DMS153 treated with DMSO at 0.1 percent for 48 hours (cell line): ENCODE results near the gene WIF1.

Experiments used
- DNase-seq: peaks from one replicate; lab custom pipeline; 2025; ENCODE audit not compliant: unreplicated experiment; lab: John Stamatoyannopoulos, UW

WIF1 gene

DNA sequence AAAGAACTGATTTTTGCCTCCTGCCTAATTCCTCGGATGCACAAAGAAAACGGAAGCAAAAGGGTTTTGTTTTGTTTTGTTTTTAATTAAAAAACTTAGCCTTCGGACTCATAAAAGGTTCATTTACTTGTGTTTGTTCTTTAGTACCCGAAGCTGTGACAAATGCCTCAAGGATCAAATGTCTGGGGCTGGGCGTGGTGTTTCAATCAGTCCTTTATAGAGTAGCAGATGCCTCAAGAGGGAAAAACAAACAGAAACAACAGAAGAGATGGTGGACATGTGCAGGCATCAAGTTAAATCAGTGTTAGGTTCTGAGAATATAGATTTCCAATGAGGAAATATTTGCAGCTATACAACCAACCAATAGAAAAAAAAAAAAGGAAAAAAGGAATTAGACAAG, 1.6 kb upstream of the WIF1 start:
- DNase-seq: no peak

DNA sequence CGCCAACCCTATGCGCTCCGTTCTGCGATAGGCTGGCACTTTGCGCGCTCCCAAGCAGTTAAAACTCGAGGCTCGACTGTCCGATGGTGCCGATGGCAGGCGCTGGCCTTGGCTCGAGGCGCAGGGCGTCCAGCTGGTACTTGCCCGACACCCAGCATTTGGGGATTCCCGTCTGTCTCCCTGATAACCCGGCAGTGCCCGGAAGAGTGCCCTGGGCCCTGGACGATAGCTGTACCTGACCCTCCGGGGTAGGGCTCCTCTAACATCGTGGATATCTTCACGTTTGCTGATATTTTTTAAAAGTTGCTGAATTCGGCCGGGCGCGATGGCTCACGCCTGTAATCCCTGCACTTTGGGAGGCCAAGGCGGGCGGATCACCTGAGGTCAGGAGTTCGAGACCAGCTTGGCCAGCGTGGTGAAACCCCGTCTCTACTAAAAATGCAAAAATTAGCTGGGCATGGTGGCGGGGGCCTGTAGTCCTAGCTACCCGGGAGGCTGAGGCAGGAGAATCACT, 908 bp upstream of the WIF1 start:
- DNase-seq: no peak

DNA sequence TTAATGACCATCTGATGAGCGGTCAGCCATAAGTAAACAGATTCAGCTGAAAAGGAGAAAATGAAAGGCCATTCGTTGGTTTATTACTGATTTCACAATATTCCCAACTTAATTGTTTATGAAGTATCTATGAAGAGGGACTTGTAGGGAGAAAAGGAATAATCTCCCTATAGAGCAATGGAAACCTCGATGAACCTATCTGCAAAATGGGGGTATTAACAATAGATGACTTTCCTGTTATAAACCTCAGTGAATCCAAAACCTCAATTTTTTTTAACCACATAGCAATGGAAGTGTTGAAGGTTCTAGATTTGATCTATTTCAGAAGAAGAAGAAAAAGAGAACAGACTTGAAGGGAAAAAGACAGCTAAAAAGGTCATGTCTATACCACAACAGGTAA, 2.0 kb downstream of the WIF1 start:
- no peak for DNase-seq

DNA sequence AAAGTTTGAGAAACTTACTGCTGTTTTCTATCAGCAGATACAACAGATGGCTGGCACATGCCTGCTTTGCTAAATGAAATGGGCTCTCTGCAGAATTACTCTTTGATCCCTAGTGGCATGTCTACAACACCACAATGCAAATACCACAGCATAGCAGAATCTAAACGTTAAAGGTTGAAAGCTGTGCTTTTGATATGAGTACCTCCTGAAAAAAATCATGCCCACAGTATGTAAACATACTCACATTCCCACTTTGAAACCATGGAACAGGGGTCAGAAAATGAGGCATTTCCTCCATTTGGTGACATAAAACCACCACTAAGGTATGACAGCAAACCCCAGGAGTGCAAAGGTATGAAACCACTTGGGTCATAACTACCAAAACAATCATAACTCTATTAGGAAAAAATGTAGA, 7.5 kb downstream of the WIF1 start:
- DNase-seq: no peak

GRCh38 chr12:65106948-65107347, 14.2 kb downstream of the WIF1 start:
- no peak for DNase-seq

DNA sequence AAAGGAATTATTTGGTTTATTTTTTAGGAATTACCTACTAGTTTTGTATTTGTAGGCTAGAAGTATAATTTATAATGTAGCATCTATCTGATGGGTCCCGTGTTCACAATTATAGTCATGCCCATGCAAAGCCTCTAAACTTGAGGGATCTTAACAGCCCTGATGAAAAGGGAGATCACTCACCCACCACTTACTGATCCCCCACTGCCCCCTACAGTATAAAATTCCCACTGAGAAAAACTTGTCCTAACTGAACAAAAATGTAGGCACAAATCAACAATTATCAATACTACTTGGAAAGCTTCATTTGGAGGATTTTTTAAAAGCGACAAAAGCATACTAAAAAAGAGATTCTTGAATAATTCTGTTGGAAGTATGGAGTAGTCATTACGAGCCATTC, 21.0 kb downstream of the WIF1 start:
- DNase-seq: no peak

GRCh38 chr12:65099182-65099581, 21.9 kb downstream of the WIF1 start:
- no peak for DNase-seq

DNA sequence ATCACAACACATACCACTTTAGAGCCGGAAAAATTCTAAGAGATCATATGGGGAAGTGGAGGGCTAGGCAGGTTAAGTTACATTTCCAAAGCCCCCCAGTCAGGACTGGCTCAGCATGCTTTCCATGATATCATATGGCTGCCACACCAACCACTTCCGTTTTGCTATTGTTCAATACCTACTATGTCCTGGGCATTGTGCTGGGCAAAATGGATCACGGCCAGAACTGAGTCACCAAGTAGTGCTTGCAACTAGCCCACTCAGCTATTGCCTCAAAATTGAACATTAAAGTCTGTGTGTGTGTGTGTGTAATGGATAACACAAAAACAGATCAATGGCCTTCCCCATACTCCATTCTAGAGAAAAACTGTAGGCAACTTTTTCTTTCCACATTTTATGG, 22.7 kb downstream of the WIF1 start:
- no peak for DNase-seq

DNA sequence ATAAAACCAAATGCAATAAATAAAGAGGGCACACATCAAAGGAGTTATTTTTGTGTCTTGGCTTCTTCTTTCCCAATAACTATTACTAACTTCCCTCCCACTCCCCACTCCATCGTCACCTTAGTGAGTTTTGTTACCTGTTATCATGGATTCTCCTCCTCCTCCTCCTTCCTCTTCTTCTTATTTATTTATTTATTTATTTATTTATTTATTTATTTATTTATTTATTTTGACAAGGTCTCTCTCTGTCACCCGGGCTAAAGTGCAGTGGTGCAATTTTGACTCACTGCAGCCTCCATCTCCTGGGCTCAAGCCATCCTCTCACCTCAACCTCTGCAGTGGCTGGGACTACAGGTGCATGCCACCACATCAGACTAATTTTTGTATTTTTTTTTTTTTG, 26.4 kb downstream of the WIF1 start:
- no peak for DNase-seq

DNA sequence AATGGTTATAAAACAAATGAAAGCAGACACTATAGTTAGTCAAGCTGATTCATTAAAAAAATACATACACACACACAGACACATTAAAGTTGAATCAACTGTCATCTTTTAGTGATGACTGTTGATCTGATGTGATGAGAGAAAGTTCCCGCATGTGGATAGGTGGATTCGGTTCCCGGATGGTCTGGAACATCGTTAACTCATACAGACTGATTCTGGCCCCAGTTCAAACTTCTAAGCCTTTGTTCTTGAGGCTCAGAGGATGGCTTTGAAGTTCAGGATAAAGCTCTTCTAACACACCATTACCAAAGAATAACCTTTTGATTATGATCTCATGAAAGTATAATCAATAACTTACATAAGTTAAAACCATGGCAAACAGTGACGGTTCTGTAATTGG, 27.5 kb downstream of the WIF1 start:
- no peak for DNase-seq

- DNase-seq: no peak
These were observed 30.6 kb downstream of the WIF1 start for GRCh38 chr12:65090461-65090860.

DNA sequence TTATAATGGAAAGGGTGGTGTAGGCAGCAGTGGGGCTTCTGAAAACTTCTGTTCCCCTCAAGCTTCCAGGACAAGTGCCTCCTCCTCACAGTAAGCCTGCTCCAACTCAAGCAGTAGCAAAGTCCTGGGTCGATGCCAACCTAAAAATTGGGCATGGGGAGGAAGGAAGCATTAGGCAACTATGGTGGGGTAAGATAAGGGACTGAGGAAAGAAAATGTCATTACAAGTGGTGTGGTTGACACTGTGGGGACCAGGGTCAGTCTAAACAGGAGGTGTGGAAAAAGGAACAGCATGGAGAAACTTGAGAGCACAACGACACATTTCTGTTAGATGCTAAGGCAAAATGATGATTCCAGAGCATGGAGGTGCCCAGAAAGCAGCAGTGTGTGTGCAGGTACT, 34.9 kb downstream of the WIF1 start:
- no peak for DNase-seq

DNA sequence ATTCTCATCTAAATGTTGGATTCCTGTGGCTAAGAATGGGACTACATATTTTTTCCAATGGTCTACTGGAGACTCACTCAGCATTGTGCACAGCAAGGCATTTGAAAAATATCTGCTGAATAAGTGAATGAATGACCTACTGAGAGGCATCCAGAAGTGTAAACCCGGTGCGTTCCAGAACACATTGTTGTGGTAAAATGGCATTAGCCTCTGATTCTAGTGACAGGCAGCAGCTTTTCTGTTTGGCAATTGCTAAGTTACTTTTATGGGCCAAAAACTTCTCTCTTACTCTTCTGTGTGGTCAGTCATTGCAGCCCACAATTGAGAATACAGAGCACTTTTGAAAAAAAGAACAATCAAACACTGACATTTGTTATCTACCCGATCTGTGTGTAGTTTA, 36.5 kb downstream of the WIF1 start:
- no peak for DNase-seq

DNA sequence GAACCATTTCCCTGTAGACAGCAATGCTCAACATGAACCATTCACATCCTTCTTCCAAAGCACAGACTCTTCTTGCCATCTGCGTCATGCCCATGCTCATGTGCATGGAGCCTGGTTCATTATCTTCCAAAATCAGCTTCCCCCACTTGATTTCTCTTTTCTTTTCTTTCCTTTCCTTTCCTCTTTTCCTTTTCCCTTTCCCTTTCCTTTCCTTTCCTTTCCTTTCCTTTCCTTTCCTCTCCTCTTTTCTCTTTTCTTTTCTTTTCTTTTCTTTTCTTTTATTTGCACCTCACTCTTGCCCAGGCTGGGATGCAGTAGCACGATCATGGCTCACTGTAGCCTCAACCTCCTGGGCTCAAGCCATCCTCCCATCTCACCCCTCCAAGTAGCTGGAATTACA, 37.5 kb downstream of the WIF1 start:
- DNase-seq: no peak

DNA sequence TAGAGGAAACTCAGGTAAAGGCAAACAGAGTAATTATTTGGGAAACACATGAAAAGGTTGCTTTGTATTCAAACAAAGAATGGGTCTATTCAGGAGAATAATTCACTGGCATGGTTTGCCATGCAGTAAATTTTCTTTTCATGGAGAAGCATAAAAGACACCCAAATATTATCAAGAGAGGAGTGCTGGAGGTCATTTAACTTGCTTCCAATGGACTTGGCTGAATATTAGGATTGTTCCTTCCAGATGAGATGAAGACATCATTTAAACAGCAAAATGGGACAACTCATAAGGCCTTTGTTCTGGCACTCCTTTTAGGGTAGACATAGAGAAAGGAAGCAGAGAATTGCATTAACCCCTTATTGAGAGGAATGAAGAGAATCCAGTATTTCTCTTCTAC, 38.7 kb downstream of the WIF1 start:
- DNase-seq: peak; percentile 57

GRCh38 chr12:65081496-65081895, 39.6 kb downstream of the WIF1 start:
- no peak for DNase-seq

GRCh38 chr12:65074932-65075331, 46.2 kb downstream of the WIF1 start:
- no peak for DNase-seq

DNA sequence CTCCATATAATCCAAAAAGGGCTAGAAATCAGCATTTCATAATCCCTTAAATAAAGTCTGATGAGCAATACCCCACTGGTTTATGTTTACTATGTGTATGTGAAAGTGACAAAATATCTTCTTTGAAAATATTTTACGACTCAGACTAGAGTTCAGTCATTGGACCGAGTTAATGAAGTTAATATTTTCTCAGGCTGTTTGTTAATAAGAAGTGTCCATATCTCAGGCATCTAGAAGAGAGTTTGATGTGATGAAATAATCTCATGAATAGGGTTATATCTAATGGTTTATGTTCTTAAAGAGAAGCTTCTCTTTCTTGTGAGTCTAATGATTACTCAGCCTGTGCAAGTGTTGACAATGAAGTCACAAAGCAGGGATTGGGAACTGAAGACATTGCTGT, 51.8 kb downstream of the WIF1 start:
- no peak for DNase-seq

GRCh38 chr12:65067383-65067782, 53.7 kb downstream of the WIF1 start:
- no peak for DNase-seq

DNA sequence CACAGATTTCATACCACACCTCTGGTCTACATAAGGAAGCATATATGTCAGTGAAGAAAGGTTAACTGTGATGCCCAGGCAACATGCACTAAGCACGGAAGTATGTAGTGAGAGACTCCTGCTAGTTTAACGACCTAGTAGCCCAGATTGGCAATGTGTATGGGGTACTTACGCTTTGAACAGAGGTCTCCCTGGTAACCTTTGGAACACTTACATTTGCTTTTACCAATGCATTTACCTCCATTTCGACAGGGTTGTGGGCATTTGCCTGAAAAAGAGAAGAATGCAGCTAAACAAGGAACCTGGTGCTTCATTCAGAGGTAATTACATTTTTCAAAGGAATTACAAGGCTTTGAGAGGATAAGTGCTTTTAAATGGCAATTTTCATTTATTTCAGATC, 65.2 kb downstream of the WIF1 start:
- DNase-seq: no peak

DNA sequence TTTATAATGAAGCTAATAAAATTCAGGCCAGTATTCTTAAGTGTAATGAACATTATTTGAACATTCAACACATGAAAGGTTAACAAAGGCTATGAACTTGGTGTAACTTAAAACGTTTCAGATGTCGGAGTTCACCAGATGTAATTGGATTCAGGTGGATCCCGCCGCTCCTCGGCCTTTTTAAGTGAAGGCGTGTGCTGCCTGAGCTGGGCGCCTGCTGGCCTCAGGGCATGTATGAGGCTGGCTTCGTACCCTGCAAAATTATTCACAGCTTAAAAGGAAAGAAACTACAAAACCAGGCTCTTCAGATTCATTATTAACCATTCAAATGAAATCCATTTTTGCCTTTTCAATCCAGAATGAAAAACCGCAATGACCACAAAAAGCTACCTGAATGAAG, 69.9 kb downstream of the WIF1 start:
- no peak for DNase-seq

GRCh38 chr12:65045269-65045668, 75.8 kb downstream of the WIF1 start:
- DNase-seq: no peak

- DNase-seq: no peak
These were observed 81.8 kb downstream of the WIF1 start for GRCh38 chr12:65039301-65039700.

GRCh38 chr12:65025136-65025535, 96.0 kb downstream of the WIF1 start:
- DNase-seq: no peak
